ENCODE data around the gene CDH13.

The CDH13 gene

GRCh38 chr16:82963653-82964052, 336.9 kb downstream of the CDH13 start:
- H3K4me1 ChIP-seq (ENCODE audit: insufficient read depth, poor library complexity, severe bottlenecking), result no peaks in the 10 kb centered on the region
- TF ChIP-seq, protein P1, sequence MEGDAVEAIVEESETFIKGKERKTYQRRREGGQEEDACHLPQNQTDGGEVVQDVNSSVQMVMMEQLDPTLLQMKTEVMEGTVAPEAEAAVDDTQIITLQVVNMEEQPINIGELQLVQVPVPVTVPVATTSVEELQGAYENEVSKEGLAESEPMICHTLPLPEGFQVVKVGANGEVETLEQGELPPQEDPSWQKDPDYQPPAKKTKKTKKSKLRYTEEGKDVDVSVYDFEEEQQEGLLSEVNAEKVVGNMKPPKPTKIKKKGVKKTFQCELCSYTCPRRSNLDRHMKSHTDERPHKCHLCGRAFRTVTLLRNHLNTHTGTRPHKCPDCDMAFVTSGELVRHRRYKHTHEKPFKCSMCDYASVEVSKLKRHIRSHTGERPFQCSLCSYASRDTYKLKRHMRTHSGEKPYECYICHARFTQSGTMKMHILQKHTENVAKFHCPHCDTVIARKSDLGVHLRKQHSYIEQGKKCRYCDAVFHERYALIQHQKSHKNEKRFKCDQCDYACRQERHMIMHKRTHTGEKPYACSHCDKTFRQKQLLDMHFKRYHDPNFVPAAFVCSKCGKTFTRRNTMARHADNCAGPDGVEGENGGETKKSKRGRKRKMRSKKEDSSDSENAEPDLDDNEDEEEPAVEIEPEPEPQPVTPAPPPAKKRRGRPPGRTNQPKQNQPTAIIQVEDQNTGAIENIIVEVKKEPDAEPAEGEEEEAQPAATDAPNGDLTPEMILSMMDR (IDR thresholded peaks at IDR 0.05; ENCODE audit: poor library complexity, severe bottlenecking), result no peak
- H3K4me3 ChIP-seq (ENCODE audit: severe bottlenecking), result no peak overlapping the region
- H3K27ac ChIP-seq (ENCODE audit: poor library complexity, severe bottlenecking), result no peak overlapping the region
- ATAC-seq (ENCODE audit: low read depth), result no peak
- no peaks in the 10 kb centered on the region for H3K36me3 ChIP-seq (ENCODE audit: low read depth)
- no peaks in the 10 kb centered on the region for H3K9me3 ChIP-seq (ENCODE audit: severe bottlenecking)
- H3K27me3 ChIP-seq (ENCODE audit: insufficient read depth, poor library complexity, severe bottlenecking), result no peaks in the 10 kb centered on the region
- no peak for DNase-seq (ENCODE audit: low spot score)

GRCh38 chr16:82965808-82966207, 339.0 kb downstream of the CDH13 start:
- no peak for ATAC-seq (ENCODE audit: low read depth)
- Histone ChIP-seq H3K4me1 (ENCODE audit: insufficient read depth, poor library complexity, severe bottlenecking) (no peaks in the 10 kb centered on the region), H3K27ac (ENCODE audit: poor library complexity, severe bottlenecking) (no peak overlapping the region), H3K27me3 (ENCODE audit: insufficient read depth, poor library complexity, severe bottlenecking) (no peaks in the 10 kb centered on the region), H3K36me3 (ENCODE audit: low read depth) (no peaks in the 10 kb centered on the region), H3K9me3 (ENCODE audit: severe bottlenecking) (no peaks in the 10 kb centered on the region), H3K4me3 (ENCODE audit: severe bottlenecking) (no peak overlapping the region)
- TF ChIP-seq, protein P1 (IDR thresholded peaks at IDR 0.05; ENCODE audit: poor library complexity, severe bottlenecking), result no peak
- DNase-seq (ENCODE audit: low spot score), result no peak

GRCh38 chr16:82967424-82967823, 340.7 kb downstream of the CDH13 start:
- H3K27ac ChIP-seq (ENCODE audit: poor library complexity, severe bottlenecking), result no peak overlapping the region
- TF ChIP-seq, protein P1 (IDR thresholded peaks at IDR 0.05; ENCODE audit: poor library complexity, severe bottlenecking), result no peak
- no peak for ATAC-seq (ENCODE audit: low read depth)
- no peak for DNase-seq (ENCODE audit: low spot score)
- H3K4me3 ChIP-seq (ENCODE audit: severe bottlenecking), result no peak overlapping the region
- H3K9me3 ChIP-seq (ENCODE audit: severe bottlenecking), result no peaks in the 10 kb centered on the region
- H3K4me1 ChIP-seq (ENCODE audit: insufficient read depth, poor library complexity, severe bottlenecking), result no peaks in the 10 kb centered on the region
- H3K36me3 ChIP-seq (ENCODE audit: low read depth), result no peaks in the 10 kb centered on the region
- H3K27me3 ChIP-seq (ENCODE audit: insufficient read depth, poor library complexity, severe bottlenecking), result no peaks in the 10 kb centered on the region

- no peaks in the 10 kb centered on the region for H3K27me3 ChIP-seq (ENCODE audit: insufficient read depth, poor library complexity, severe bottlenecking)
- TF ChIP-seq, protein P1 (IDR thresholded peaks at IDR 0.05; ENCODE audit: poor library complexity, severe bottlenecking), result no peak
- H3K27ac ChIP-seq (ENCODE audit: poor library complexity, severe bottlenecking), result no peak overlapping the region
- DNase-seq (ENCODE audit: low spot score) (no peak), ATAC-seq (ENCODE audit: low read depth) (no peak)
- no peaks in the 10 kb centered on the region for H3K36me3 ChIP-seq (ENCODE audit: low read depth)
- no peaks in the 10 kb centered on the region for H3K9me3 ChIP-seq (ENCODE audit: severe bottlenecking)
- no peak overlapping the region for H3K4me3 ChIP-seq (ENCODE audit: severe bottlenecking)
- H3K4me1 ChIP-seq (ENCODE audit: insufficient read depth, poor library complexity, severe bottlenecking), result no peaks in the 10 kb centered on the region
These were observed 344.4 kb downstream of the CDH13 start for GRCh38 chr16:82971126-82971525.

DNA sequence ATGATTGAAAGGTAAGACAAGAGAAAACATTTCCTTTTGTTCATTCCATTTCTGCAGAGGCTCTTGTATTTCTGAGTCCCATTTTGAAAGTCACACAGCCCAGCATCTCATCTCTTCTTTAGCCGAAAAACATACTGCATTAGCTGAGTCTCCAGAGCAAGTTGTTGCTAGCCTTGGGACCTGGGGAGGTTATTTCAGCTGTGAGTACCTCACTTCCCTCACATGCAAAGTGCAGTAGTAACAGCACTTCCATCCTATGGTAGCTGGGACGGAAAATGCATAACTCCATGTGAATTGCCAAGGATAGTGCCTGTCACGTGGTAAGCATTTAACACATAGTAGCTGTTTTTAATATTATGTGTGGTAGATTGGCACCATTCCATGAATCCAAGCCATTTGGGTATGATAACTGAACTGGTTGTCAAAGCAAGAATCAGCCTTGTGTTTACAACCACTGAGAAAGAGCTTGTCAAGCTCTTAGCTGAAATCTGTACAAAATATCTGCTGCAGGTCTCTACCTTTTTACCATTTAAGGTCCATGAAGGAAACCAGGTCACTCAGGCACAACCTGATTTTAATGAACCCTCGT, 345.7 kb downstream of the CDH13 start:
- Histone ChIP-seq H3K9me3 (ENCODE audit: severe bottlenecking) (no peaks in the 10 kb centered on the region), H3K36me3 (ENCODE audit: low read depth) (no peaks in the 10 kb centered on the region), H3K27me3 (ENCODE audit: insufficient read depth, poor library complexity, severe bottlenecking) (no peaks in the 10 kb centered on the region), H3K27ac (ENCODE audit: poor library complexity, severe bottlenecking) (no peak overlapping the region), H3K4me3 (ENCODE audit: severe bottlenecking) (no peak overlapping the region), H3K4me1 (ENCODE audit: insufficient read depth, poor library complexity, severe bottlenecking) (no peaks in the 10 kb centered on the region)
- TF ChIP-seq, protein P1 (IDR thresholded peaks at IDR 0.05; ENCODE audit: poor library complexity, severe bottlenecking), result no peak
- DNase-seq (ENCODE audit: low spot score) (no peak), ATAC-seq (ENCODE audit: low read depth) (no peak)

Data from RWPE2 (cell line).